AG20443 (cell line): ENCODE data around the gene FAM228A.
"Not testable (repeated sequence)": the region's sequence is repeated elsewhere in the genome, so short reads cannot be mapped to it uniquely, and the experiment has no call there.

Experiments used
- DNase-seq: peaks from one replicate; pipeline ENCODE4 v3.0.0; 2012; ENCODE audit warnings: low spot score, mixed read lengths

FAM228A gene

DNA sequence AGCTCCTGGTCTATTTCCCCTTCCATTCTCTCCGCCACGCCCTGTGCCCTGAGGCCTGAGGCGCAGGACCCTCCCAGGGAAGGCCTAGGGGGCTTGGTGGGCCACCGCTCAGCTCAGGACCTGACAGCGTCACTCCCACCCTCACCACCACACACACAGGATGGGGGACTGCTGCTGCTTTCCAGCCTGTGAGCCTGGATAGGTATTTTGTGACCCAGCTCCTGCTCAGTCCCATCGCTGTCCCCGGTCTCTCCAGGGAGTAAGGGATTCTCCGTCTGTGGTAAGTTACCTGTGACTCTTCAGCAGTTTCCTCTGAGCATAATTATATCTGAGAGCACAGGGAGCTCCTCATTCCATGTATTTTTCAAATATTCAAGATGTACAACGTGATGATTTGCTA lies 16.3 kb downstream of the FAM228A start:
- no peak for DNase-seq

- no peak for DNase-seq
These were observed 17.0 kb downstream of the FAM228A start for GRCh38 chr2:24191848-24192247.

DNA sequence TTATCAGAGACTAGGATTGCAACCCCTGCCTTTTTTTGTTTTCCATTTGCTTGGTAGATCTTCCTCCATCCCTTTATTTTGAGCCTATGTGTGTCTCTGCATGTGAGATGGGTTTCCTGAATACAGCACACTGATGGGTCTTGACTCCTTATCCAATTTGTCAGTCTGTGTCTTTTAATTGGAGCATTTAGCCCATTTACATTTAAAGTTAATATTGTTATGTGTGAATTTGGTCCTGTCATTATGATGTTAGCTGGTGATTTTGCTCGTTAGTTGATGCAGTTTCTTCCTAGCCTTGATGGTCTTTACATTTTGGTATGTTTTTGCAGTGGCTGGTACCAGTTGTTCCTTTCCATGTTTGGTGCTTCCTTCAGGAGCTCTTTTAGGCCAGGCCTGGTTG lies 22.4 kb downstream of the FAM228A start:
- not testable (repeated sequence) for DNase-seq

DNA sequence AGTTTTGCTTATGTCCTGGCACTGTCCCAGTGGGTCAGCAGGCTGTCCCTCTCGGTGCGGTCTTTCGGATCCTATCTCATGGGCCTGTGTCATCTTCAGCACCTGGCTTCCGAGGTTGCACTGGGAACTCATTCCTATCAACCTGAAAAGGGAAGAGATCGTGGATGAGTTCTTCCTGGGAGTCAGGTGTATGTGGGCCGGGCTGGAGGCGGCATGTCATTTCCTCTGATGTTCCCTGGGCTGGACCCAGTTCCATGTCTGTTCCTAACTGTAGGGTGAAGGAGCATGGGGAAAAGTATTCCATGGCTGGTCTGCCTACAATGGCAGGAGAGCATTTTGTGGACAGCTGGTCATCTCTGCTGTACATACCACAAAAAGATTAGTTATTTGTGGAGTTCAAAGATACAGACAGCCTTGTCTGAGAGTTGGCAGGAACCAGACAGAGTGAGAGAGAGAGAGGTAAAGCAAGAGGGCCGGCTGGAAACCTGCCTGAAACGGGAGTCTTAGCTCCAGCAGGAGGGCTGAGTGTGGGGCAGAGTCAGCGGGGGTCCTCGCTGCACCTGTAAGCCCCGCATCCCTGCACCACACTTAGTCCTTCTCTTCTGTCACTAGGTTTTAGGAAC lies 25.2 kb downstream of the FAM228A start:
- no peak for DNase-seq

DNA sequence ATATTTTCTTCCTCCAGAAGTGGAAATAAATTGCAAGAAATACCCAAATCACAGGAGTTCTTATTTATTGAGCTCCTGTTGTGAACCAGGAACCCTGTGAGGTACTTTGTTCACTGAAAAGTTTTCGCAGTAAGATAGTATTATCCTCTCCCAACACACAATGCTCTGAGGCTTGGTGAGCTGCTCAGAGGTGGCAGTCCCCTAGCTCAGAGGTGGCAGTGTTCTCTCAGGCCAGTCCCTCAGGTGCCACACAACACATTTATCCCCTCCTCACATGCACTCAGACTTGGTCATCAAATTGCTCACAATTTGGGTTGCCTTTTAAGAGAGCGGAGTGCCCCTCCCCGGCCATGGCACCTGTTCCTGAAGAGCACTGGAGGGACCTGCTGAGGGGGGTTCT lies 25.9 kb downstream of the FAM228A start:
- DNase-seq: no peak

DNA sequence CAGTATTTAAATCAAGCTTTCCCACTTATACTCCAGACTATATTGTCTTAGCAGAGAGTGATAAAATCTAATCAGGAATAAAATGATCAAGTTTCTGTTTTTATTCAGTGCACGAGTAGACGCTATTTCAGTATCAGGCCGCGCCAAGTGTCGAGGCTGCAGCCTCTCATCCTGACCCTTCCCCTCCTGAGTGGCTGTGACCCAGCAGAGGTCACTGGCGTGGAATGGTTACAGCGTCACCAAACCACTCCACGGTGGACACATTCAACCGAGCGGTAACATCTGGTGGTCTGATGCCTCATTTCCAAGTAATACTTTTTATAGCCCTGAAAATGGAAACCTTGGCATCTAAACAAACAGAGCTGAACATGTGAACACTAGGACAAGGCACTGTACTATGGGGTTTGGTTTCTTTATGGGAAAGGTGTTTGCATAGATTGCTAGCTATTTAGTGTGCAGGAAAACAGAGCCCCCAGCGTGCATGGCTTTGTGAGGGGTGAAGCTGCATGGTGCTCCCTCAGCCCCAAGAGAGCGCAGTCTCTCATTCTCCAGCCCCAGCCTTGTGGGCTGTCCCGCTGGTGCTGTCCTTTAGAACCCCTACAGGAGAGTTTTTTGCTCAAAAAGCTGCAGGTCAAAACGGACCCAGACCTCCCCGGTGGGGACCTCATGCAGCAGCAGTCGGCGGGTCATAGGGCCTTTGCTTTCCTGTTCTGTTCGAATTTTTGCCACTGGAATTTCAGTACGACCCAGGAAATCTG lies 28.4 kb downstream of the FAM228A start:
- peak; percentile 4 for DNase-seq

GRCh38 chr2:24203787-24204150 lies 28.9 kb downstream of the FAM228A start:
- DNase-seq: no peak

DNA sequence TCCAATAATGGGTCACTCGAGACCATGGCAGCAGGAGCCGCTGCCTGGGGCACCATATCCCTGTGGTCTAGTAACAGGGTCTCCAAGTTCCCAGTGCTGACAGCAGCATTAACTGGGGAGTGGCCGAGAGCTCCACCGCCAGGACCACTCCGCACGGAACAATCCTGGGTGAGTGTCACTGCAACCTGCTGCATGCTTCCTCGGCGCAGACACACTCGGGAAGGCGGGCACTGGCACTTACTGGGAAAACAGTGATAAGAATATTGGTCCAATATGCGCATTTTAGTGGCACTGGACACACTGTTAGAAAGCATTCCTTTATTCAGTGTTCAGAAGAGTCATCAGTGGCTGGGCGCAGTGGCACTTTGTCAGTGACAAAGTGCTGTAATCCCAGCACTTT lies 29.7 kb downstream of the FAM228A start:
- DNase-seq: peak; percentile 1

- DNase-seq: peak; percentile 5
These were observed 30.3 kb downstream of the FAM228A start for GRCh38 chr2:24205131-24205530.

- peak; percentile 3 for DNase-seq
These were observed 31.4 kb downstream of the FAM228A start for GRCh38 chr2:24206242-24206641.

DNA sequence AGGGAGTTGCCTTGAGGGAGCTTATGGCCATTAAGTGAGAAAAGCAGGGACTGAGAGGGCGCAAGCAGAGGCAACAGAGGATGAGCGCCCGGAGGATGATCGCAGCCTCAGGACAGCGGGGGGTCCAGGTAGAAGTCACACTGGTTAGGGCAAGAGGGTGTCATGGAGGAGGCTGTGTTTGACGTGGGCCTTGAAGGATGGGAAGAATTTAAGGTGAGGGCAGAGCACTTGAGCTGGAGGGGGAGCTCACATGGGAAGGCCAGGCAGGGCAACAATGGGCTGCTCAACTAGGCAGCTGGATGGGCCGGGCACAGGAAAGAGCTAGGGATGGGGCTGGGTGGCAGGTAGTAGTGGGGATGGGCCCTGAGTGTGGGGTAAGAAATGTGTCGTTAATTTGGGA lies 31.9 kb downstream of the FAM228A start:
- DNase-seq: no peak

DNA sequence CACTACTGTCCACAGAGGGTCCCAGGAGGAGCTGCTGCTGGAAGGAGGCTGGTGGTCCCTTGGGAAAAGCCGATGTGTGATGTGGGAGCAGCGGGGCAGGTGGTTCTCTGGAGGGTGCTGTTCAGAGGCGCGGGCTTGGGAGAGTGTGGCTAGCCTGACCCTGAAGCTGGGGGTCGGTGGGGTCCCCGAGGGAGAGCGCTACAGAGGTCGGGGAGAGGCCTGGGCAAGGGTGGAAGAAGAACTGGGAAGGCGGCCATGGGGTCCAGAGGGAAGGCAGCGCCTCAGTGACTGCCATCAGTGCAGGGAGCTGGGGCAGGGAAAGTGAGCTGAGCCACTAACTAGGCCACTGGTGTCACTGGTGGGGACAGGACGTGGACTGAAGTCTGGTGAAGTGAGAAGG lies 32.5 kb downstream of the FAM228A start:
- DNase-seq: no peak

DNA sequence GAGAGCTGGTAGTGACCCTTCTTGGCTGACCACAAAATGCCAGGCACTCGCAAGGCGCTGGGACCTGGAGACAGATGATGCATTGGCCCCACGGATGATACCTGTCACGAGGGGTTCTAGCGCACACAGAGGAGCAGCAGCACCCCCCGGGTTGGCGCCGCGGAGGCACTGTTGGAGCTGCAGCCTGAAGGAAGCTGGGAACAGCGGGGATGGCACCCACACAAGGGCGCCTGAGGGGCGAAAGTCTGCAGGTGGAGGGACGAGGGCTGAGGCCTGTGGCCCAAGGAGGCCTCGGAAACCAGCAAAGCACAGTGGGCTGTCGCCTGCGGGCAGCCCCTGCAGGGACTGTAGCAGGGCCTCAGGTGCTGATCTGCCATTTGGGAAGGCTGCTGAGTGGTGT lies 33.6 kb downstream of the FAM228A start:
- no peak for DNase-seq

GRCh38 chr2:24209389-24210105 lies 34.7 kb downstream of the FAM228A start:
- DNase-seq: peak; percentile 9

GRCh38 chr2:24210106-24210455 lies 35.2 kb downstream of the FAM228A start:
- peak; percentile 9 for DNase-seq

DNA sequence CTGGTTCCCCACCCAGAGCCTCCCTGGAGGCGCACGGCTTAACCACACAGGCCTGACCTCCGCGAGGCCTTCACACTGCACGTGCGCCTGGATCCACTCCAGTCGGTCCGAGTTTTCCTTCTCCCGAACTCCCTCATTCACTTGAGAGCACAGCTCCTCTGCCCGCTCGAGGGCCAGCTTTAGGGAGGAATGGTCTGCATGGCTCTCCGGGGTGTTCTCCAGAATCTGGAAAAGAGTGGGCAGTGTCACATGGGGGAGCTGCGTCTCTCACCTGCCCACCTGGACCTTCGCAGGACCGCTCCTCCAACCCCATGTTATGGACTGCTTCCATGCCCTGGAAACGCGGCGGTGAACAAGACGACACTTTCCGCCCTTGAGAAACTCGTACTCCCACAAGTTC lies 35.9 kb downstream of the FAM228A start:
- peak; percentile 5 for DNase-seq

DNA sequence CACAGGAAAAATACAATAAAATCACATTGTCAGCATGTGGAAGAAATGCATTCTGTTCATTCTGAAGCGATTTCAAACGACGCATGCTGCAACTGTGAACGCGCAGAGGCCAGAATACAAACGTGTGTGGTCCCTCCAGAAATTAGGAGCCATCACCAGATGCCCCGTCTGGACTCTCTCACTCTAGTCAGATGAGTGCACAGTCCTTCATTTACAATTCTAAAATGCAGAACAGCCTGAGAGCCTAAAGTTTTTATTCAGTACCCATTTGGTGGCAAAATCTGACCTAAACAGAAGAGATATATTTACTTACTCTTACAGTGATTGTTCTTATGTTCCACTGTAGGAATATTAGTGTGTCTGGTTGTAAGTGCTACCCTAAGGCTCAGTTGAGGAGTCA lies 36.6 kb downstream of the FAM228A start:
- no peak for DNase-seq

DNA sequence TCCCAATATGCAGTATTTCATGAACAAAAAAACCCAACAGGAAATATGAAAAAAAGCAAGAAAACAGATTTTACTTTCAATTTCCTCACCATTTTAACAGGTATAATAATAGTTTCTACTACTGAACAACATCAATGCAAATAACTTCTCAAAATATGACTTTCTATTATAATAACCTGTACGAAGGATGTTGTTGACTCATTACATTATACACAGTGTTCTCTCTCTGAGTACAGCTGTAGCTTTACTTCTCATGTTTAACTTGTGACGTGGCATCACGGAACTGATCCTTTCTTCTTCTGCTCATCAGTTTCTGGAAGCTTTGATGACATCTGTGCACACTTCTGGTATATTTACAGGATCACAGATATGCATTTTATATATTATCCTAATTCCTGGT lies 40.0 kb downstream of the FAM228A start:
- no peak for DNase-seq

GRCh38 chr2:24220554-24221291 lies 45.9 kb downstream of the FAM228A start:
- no peak for DNase-seq

- no peak for DNase-seq
These were observed 46.6 kb downstream of the FAM228A start for GRCh38 chr2:24221343-24222050.

- DNase-seq: no peak
These were observed 48.1 kb downstream of the FAM228A start for GRCh38 chr2:24222946-24223345.
